GM12878 (cell line): ENCODE results near the gene ZNF473. TPM values are rescaled to one million over a fixed set of nuclear protein-coding genes. Genes with fewer than 3 reads are reported as not detected.

Experiments
- BHLHE40 ChIP-seq, 2 experiments: fragments of 450-650 bp in 1 of 2; IDR thresholded peaks; 2 replicates each; pipeline ENCODE4 v1.6.1; 2011 to 2017; ENCODE audit warnings: low read depth in 2 of 2, borderline replicate concordance in 1 of 2, improper control_type of control experiment in 1 of 2, low read length in 1 of 2, mild to moderate bottlenecking in 1 of 2
- CHD2 ChIP-seq: IDR thresholded peaks from 2 replicates; pipeline ENCODE4 v1.6.1; 2011; ENCODE audit warnings: low read depth, low read length, improper control_type of control experiment, borderline replicate concordance
- EGR1 ChIP-seq, 2 experiments: IDR thresholded peaks; 1 replicate in 1 of 2; 2 replicates in 1 of 2; pipeline ENCODE4 v1.6.1; 2011 to 2012; ENCODE audit warnings: low read depth in 2 of 2, low read length in 2 of 2, borderline replicate concordance in 1 of 2, mild to moderate bottlenecking in 1 of 2, moderate library complexity in 1 of 2
- FOXK2 ChIP-seq: fragments of 450-650 bp; IDR thresholded peaks from 2 replicates; pipeline ENCODE4 v1.6.1; 2017; ENCODE audit warnings: mild to moderate bottlenecking, moderate library complexity
- GABPA ChIP-seq: IDR thresholded peaks from 2 replicates; pipeline ENCODE4 v1.6.1; 2014; ENCODE audit warnings: antibody characterized with exemption, low read depth, mild to moderate bottlenecking, inconsistent platforms
- HDAC6 ChIP-seq: fragments of 200-600 bp; sonication (generic); IDR thresholded peaks from one replicate; pipeline ENCODE4 v1.8.0; 2017; ENCODE audit warnings: antibody characterized with exemption; ENCODE audit not compliant: unreplicated experiment
- NR2C2 ChIP-seq: IDR thresholded peaks from 2 replicates; pipeline ENCODE4 v1.6.1; 2011; ENCODE audit warnings: borderline replicate concordance, low read depth; ENCODE audit not compliant: control insufficient read depth, insufficient read length
- PAX5 ChIP-seq: IDR thresholded peaks from 2 replicates; pipeline ENCODE4 v1.6.1; 2011; ENCODE audit warnings: low read depth, low read length, borderline replicate concordance
- PML ChIP-seq: IDR thresholded peaks from 2 replicates; pipeline ENCODE4 v1.6.1; 2012; ENCODE audit warnings: low read length, inconsistent platforms
- POLR2A ChIP-seq: IDR thresholded peaks from 2 replicates; pipeline ENCODE4 v1.6.1; 2011; ENCODE audit warnings: low read depth, mild to moderate bottlenecking, low read length
- POLR2AphosphoS2 ChIP-seq: IDR thresholded peaks from 2 replicates; pipeline ENCODE4 v1.6.1; 2011; ENCODE audit warnings: low read depth, mild to moderate bottlenecking, low read length, improper control_type of control experiment, moderate library complexity
- POLR2AphosphoS5 ChIP-seq: IDR thresholded peaks from 2 replicates; pipeline ENCODE4 v1.6.1; 2011; ENCODE audit warnings: mild to moderate bottlenecking, low read length, inconsistent platforms
- RCOR1 ChIP-seq: conservative IDR thresholded peaks from 2 replicates; pipeline ENCODE4 v1.6.1; 2012; ENCODE audit warnings: low read depth, low read length, improper control_type of control experiment
- SMARCA5 ChIP-seq: fragments of 450-650 bp; IDR thresholded peaks from 2 replicates; pipeline ENCODE4 v1.6.1; 2017; ENCODE audit warnings: mild to moderate bottlenecking
- TARDBP ChIP-seq: IDR thresholded peaks from 2 replicates; pipeline ENCODE4 v1.6.1; 2016; ENCODE audit warnings: borderline replicate concordance
- ZNF207 ChIP-seq: fragments of 450-650 bp; IDR thresholded peaks from 2 replicates; pipeline ENCODE4 v1.6.1; 2014; ENCODE audit warnings: antibody characterized with exemption, mild to moderate bottlenecking, borderline replicate concordance
- ZSCAN29 ChIP-seq: fragments of 450-650 bp; IDR thresholded peaks from 2 replicates; pipeline ENCODE4 v1.6.1; 2017; ENCODE audit warnings: mild to moderate bottlenecking, moderate library complexity
- polyA plus RNA-seq, 11 experiments: library from polyadenylated mRNA; depleted of rRNA in 4 of 11; unstranded in 6 of 11; stranded (reverse) in 5 of 11; fragments of >200 nt; fragmentation: Nextera tagmentation in 4 of 11; fragmentation: Illumina TruSeq in 1 of 11; extraction: Ambion mirVana in 4 of 11; extraction: Trizol in 1 of 11; gene quantifications; 1 replicate in 1 of 11; 2 replicates in 10 of 11; pipeline versions ENCODE4 v1.2.1 to v1.2.3, GENCODE V29; 2011 to 2016; ENCODE audit warnings: inconsistent platforms in 2 of 11, missing spikeins in 2 of 11, low read depth in 1 of 11
- total RNA-seq, 4 experiments: library from RNA; depleted of rRNA in 3 of 4; stranded (reverse); fragments of >200 nt in 3 of 4; fragmentation: Illumina TruSeq in 1 of 4; extraction: Trizol in 1 of 4; gene quantifications; 2 replicates each; pipeline versions ENCODE4 v1.2.1 to v1.2.3, GENCODE V29; 2013 to 2021
- TF ChIP-seq, protein P1 (sequence below): fragments of 450-650 bp; formaldehyde crosslinking; IDR thresholded peaks from 2 replicates; pipeline ENCODE4 v1.4.0; 2020; ENCODE audit warnings: mild to moderate bottlenecking, moderate library complexity
- TF ChIP-seq, protein P2 (sequence below): fragments of 450-650 bp; formaldehyde crosslinking; IDR thresholded peaks from 2 replicates; pipeline ENCODE4 v1.5.0; 2022; ENCODE audit warnings: mild to moderate bottlenecking, missing genetic modification characterization
- TF ChIP-seq, protein P3 (sequence below): IDR thresholded peaks from 2 replicates; pipeline ENCODE4 v1.6.1; 2012; ENCODE audit warnings: mild to moderate bottlenecking, low read depth, low read length

Gene ZNF473
- total and polyA plus RNA-seq, 10 of the 15 experiments (the other 5 are each of a cell fraction or from before 2014, with no cell fraction given): 2.3 to 14.9 (median 6.3) TPM

DNA sequence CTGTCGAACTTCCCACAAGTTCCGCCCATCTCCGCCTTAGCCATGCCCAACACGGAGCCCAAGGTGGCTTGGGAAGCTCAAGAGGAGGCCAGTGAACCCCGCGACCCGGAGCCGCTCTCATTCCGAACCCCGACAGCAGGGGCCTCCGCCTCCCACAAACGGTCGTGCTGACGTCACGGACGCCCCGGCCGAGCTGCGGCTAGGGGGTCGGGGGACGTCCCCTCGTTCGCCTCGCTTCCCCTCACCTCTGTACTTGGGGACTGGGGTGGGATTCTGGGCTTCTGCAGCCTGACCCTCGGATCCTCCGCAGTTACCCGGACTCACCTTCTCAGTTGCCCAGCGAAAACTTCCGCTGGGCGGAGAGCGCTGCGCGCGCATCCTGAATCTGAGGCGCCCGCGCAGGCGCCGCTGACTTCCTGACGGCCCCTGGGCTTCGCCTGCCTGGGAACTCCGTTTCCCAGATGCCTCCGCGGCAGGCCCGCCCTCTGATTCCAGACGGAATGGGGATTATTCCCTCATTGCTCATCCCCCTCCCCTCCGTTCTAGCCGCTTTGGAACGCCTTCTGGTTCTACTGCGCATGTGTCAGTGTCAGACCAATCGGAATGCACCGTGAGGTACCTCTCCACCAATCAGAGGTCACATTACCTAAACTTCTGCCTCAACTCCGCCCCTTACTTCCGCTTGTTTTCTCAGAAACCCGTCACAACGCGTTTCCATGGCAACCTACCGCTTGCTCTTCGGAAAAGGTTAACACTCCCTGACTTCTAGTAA is 597 bp upstream of the ZNF473 start, which contains the start of gene VRK3 (continued):
- peak in 1 of 2 experiments; percentile 36; a peak in 1 of 4 replicates for TF ChIP-seq BHLHE40 (IDR thresholded peaks at IDR 0.05; ENCODE audit: borderline replicate concordance in 1 of 2, low read depth in 2 of 2, low read length in 1 of 2)
- TF ChIP-seq, protein P1, sequence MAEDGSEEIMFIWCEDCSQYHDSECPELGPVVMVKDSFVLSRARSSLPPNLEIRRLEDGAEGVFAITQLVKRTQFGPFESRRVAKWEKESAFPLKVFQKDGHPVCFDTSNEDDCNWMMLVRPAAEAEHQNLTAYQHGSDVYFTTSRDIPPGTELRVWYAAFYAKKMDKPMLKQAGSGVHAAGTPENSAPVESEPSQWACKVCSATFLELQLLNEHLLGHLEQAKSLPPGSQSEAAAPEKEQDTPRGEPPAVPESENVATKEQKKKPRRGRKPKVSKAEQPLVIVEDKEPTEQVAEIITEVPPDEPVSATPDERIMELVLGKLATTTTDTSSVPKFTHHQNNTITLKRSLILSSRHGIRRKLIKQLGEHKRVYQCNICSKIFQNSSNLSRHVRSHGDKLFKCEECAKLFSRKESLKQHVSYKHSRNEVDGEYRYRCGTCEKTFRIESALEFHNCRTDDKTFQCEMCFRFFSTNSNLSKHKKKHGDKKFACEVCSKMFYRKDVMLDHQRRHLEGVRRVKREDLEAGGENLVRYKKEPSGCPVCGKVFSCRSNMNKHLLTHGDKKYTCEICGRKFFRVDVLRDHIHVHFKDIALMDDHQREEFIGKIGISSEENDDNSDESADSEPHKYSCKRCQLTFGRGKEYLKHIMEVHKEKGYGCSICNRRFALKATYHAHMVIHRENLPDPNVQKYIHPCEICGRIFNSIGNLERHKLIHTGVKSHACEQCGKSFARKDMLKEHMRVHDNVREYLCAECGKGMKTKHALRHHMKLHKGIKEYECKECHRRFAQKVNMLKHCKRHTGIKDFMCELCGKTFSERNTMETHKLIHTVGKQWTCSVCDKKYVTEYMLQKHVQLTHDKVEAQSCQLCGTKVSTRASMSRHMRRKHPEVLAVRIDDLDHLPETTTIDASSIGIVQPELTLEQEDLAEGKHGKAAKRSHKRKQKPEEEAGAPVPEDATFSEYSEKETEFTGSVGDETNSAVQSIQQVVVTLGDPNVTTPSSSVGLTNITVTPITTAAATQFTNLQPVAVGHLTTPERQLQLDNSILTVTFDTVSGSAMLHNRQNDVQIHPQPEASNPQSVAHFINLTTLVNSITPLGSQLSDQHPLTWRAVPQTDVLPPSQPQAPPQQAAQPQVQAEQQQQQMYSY (CRISPR knock-in tag): no peak
- TF ChIP-seq POLR2A: peak; percentile 88
- no peak for TF ChIP-seq EGR1 (IDR thresholded peaks at IDR 0.05; ENCODE audit: borderline replicate concordance in 1 of 2, low read depth in 2 of 2, low read length in 2 of 2)
- TF ChIP-seq CHD2: no peak; the same call in 1 of the 2 replicates
- TF ChIP-seq HDAC6: no peak
- no peak for TF ChIP-seq FOXK2
- no peak for TF ChIP-seq NR2C2
- no peak for TF ChIP-seq ZSCAN29
- TF ChIP-seq RCOR1: no peak
- TF ChIP-seq ZNF207: no peak; the same call in 1 of the 2 replicates
- TF ChIP-seq POLR2AphosphoS2: peak; percentile 89
- peak; percentile 29; the same call in 1 of the 2 replicates for TF ChIP-seq SMARCA5
- TF ChIP-seq, protein P2, sequence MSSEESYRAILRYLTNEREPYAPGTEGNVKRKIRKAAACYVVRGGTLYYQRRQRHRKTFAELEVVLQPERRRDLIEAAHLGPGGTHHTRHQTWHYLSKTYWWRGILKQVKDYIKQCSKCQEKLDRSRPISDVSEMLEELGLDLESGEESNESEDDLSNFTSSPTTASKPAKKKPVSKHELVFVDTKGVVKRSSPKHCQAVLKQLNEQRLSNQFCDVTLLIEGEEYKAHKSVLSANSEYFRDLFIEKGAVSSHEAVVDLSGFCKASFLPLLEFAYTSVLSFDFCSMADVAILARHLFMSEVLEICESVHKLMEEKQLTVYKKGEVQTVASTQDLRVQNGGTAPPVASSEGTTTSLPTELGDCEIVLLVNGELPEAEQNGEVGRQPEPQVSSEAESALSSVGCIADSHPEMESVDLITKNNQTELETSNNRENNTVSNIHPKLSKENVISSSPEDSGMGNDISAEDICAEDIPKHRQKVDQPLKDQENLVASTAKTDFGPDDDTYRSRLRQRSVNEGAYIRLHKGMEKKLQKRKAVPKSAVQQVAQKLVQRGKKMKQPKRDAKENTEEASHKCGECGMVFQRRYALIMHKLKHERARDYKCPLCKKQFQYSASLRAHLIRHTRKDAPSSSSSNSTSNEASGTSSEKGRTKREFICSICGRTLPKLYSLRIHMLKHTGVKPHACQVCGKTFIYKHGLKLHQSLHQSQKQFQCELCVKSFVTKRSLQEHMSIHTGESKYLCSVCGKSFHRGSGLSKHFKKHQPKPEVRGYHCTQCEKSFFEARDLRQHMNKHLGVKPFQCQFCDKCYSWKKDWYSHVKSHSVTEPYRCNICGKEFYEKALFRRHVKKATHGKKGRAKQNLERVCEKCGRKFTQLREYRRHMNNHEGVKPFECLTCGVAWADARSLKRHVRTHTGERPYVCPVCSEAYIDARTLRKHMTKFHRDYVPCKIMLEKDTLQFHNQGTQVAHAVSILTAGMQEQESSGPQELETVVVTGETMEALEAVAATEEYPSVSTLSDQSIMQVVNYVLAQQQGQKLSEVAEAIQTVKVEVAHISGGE (CRISPR knock-in tag): 0 out of 2 replicates have a peak, but pooled peaks have one; percentile 21
- TF ChIP-seq TARDBP: 0 out of 2 replicates have a peak, but pooled peaks have one; percentile 49
- peak; percentile 90 for TF ChIP-seq POLR2AphosphoS5
- no peak for TF ChIP-seq PAX5
- TF ChIP-seq, protein P3, sequence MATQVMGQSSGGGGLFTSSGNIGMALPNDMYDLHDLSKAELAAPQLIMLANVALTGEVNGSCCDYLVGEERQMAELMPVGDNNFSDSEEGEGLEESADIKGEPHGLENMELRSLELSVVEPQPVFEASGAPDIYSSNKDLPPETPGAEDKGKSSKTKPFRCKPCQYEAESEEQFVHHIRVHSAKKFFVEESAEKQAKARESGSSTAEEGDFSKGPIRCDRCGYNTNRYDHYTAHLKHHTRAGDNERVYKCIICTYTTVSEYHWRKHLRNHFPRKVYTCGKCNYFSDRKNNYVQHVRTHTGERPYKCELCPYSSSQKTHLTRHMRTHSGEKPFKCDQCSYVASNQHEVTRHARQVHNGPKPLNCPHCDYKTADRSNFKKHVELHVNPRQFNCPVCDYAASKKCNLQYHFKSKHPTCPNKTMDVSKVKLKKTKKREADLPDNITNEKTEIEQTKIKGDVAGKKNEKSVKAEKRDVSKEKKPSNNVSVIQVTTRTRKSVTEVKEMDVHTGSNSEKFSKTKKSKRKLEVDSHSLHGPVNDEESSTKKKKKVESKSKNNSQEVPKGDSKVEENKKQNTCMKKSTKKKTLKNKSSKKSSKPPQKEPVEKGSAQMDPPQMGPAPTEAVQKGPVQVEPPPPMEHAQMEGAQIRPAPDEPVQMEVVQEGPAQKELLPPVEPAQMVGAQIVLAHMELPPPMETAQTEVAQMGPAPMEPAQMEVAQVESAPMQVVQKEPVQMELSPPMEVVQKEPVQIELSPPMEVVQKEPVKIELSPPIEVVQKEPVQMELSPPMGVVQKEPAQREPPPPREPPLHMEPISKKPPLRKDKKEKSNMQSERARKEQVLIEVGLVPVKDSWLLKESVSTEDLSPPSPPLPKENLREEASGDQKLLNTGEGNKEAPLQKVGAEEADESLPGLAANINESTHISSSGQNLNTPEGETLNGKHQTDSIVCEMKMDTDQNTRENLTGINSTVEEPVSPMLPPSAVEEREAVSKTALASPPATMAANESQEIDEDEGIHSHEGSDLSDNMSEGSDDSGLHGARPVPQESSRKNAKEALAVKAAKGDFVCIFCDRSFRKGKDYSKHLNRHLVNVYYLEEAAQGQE: no peak
- no peak for TF ChIP-seq GABPA
- no peak for TF ChIP-seq PML
